ENCODE results near the gene FCHSD1.
A peak's percentile ranks its signal among the peaks of the same experiment; 100 is the strongest.

Gene FCHSD1

GRCh38 chr5:141630570-141631140 lies 20.6 kb downstream of the FCHSD1 start:
- POLR2A ChIA-PET (ENCODE audit: low non-redundant PET): no interaction called here
- CTCF ChIA-PET: interaction anchor here (3.0 kb wide), 1 partner anchor 11 kb away, joined by 29 read pairs; the partner anchor contains the start of gene DIAPH1
- TF ChIP-seq CTCF (conservative IDR thresholded peaks at IDR 0.05; ENCODE audit: low read depth): no peak
- H3K27ac ChIP-seq: no peak overlapping the region
- no peak for DNase-seq (ENCODE audit: low spot score)

- no peak overlapping the region for H3K27ac ChIP-seq
- DNase-seq (ENCODE audit: low spot score): no peak
- TF ChIP-seq CTCF (conservative IDR thresholded peaks at IDR 0.05; ENCODE audit: low read depth): no peak
- ChIA-PET CTCF (interaction anchor here (0.6 to 1.2 kb wide), 2 partner anchors 9 to 432 kb away, joined by 3 read pairs; no protein-coding TSS in a partner anchor), POLR2A (ENCODE audit: low non-redundant PET) (no interaction called here)
These were observed 22.9 kb downstream of the FCHSD1 start for GRCh38 chr5:141628175-141628788.

DNA sequence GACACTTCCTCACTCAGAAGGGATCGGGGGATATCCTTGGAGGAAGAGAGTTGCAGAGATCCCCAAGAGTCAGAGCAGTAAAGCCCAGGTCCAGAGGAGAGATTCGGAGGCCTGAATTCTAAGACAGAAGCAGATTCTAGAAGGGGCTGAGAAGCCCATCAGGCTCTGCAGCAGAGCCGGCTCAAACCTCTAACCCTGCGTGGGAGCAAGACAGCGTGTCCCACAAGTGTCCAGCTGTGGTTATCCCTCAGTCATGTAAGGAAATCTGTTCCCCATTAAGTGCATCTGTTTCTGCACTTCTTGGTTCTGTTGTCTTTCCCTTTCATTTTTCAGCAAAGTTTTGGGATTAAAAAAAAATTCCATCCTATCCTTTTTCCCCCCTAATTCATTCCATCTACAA lies 27.6 kb downstream of the FCHSD1 start:
- no peak overlapping the region for H3K27ac ChIP-seq
- DNase-seq (ENCODE audit: low spot score): no peak
- POLR2A ChIA-PET (ENCODE audit: low non-redundant PET): no interaction called here
- CTCF ChIA-PET: interaction anchor here (0.6 to 0.7 kb wide), 2 partner anchors 31 to 582 kb away, joined by 3 to 4 read pairs; no protein-coding TSS in a partner anchor
- TF ChIP-seq CTCF (conservative IDR thresholded peaks at IDR 0.05; ENCODE audit: low read depth): no peak

DNA sequence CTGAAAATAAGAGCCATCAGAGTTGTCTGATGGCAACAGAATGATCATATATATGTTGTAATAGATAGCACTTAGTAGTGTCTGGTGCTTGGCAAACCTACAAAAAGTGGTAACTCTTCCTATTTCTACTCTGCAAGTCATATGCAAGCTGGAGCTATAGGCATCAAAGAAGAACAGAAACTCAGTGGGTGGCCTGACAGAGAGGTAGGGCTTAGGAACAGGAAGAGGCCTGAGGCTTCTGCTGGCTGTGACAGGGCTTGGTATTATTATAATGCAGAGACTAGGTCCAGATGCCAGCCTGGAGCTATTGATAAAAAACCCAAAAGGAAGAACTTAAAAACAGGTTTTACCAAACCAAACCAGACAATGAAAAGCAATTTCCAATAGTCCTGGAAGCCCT lies 28.0 kb downstream of the FCHSD1 start:
- no peak for TF ChIP-seq CTCF (conservative IDR thresholded peaks at IDR 0.05; ENCODE audit: low read depth)
- no peak for DNase-seq (ENCODE audit: low spot score)
- no peak overlapping the region for H3K27ac ChIP-seq
- CTCF ChIA-PET: interaction anchor here (0.6 kb wide), 1 partner anchor 31 kb away, joined by 4 read pairs; no protein-coding TSS in a partner anchor
- POLR2A ChIA-PET (ENCODE audit: low non-redundant PET): no interaction called here

- H3K27ac ChIP-seq: peak within 1 kb of the TSS; percentile 95
- peak; percentile 99 for TF ChIP-seq CTCF (conservative IDR thresholded peaks at IDR 0.05; ENCODE audit: low read depth)
- CTCF ChIA-PET: interaction anchor here (0.5 to 2.5 kb wide), 34 partner anchors 10 to 519 kb away, joined by 3 to 107 read pairs (median 4); partner anchors contain the start of genes HDAC3, PCDHB3, PCDHGB2 and RELL2
- POLR2A ChIA-PET (ENCODE audit: low non-redundant PET): interaction anchor here (0.7 to 1.3 kb wide), 5 partner anchors 17 to 29 kb away, joined by 3 to 14 read pairs (median 4); partner anchors contain the start of genes HDAC3 and RELL2
- DNase-seq (ENCODE audit: low spot score): peak; percentile 99
These were observed 32.2 kb downstream of the FCHSD1 start, which contains the start of gene DIAPH1 for GRCh38 chr5:141618804-141619554. Gene DIAPH1 (minus strand): TSS chr5:141619000. CDS start chr5:141618914, 86 bp downstream.

All from RWPE1 (cell line).